ENCODE results near the gene FAM184A. TPM values are rescaled to one million over a fixed set of nuclear protein-coding genes. Genes with fewer than 3 reads are reported as not detected.

The FAM184A gene
- total and polyA plus RNA-seq, 2 experiments from 2014 or later: 13.7 to 18.6 TPM

GRCh38 chr6:119002069-119002468 is 76.4 kb downstream of the FAM184A start:
- no peaks in the 10 kb centered on the region for H3K27me3 Mint-ChIP-seq (ENCODE audit: insufficient read depth, low read depth, poor library complexity)
- no peaks in the 10 kb centered on the region for H3F3A ChIP-seq (replicated peaks; ENCODE audit: low read depth)

More at GRCh38 chr6:119002069-119002468, 76.4 kb downstream of the FAM184A start:
- no peak overlapping the region for H3K27ac ChIP-seq (ENCODE audit: low read depth)
- H3K27ac Mint-ChIP-seq: no peak overlapping the region
- H3K9me2 ChIP-seq (ENCODE audit: insufficient read depth): no peaks in the 10 kb centered on the region
- no peaks in the 10 kb centered on the region for H3K36me3 Mint-ChIP-seq (ENCODE audit: low read depth)
- H3K4me1 Mint-ChIP-seq: peaks cover 2% of the 10 kb centered on the region; the same call in 1 of the 3 replicates
- no peaks in the 10 kb centered on the region for H3K36me3 ChIP-seq (ENCODE audit: insufficient read depth)
- no peak overlapping the region for H3K4me3 Mint-ChIP-seq
- no peaks in the 10 kb centered on the region for H4K20me1 ChIP-seq (replicated peaks; ENCODE audit: insufficient read depth)
- ATAC-seq (no peak), DNase-seq (ENCODE audit: low spot score) (no peak)
- TF ChIP-seq EZH2 (IDR thresholded peaks at IDR 0.05; ENCODE audit: low read depth, unreplicated experiment) (no peak), REST (IDR thresholded peaks at IDR 0.05; ENCODE audit: unreplicated experiment) (no peak), STAT1 (IDR thresholded peaks at IDR 0.05; ENCODE audit: unreplicated experiment) (no peak), ZNF114 (CRISPR knock-in tag; IDR thresholded peaks at IDR 0.05) (no peak), ZNF331 (CRISPR knock-in tag; IDR thresholded peaks at IDR 0.05; ENCODE audit: low read depth) (no peak), ETS1 (IDR thresholded peaks at IDR 0.05) (no peak), NANOG (IDR thresholded peaks at IDR 0.05; ENCODE audit: borderline replicate concordance) (no peak), EZH2phosphoT487 (IDR thresholded peaks at IDR 0.05; ENCODE audit: unreplicated experiment) (no peak), POLR2AphosphoS5 (IDR thresholded peaks at IDR 0.05; ENCODE audit: low read depth) (no peak), CTCF (conservative IDR thresholded peaks at IDR 0.05; ENCODE audit: low read depth in 2 of 2) (no peak), JUNB (IDR thresholded peaks at IDR 0.05; ENCODE audit: unreplicated experiment) (no peak), CREB1 (CRISPR knock-in tag; IDR thresholded peaks at IDR 0.05; ENCODE audit: low read depth) (no peak), ZNF462 (CRISPR knock-in tag; IDR thresholded peaks at IDR 0.05) (no peak)
- H3K4me3 ChIP-seq: no peak overlapping the region
- H3K27me3 ChIP-seq (ENCODE audit: insufficient read depth): no peaks in the 10 kb centered on the region
- H3K4me1 ChIP-seq (ENCODE audit: insufficient read depth): no peaks in the 10 kb centered on the region
- H3K79me2 ChIP-seq (replicated peaks; ENCODE audit: insufficient read depth): no peaks in the 10 kb centered on the region
- no peak overlapping the region for H3K4me2 ChIP-seq
- H2AFZ ChIP-seq: no peak overlapping the region
- H3K9me3 Mint-ChIP-seq: no peaks in the 10 kb centered on the region

Measured in GM23338 (cell line).